HG03571 (cell line): ENCODE results near the gene U2SURP.

Experiments used
- ATAC-seq: cut with Tn5 transposase; IDR thresholded peaks from one replicate; pipeline ENCODE4 v1.9.1; 2021; ENCODE audit not compliant: unreplicated experiment

U2SURP gene

GRCh38 chr3:143001369-143002082 lies at the start of gene U2SURP:
U2SURP (plus strand) TSS chr3:143001570; CDS start chr3:143001629, 59 bp downstream.
- ATAC-seq, result peak; percentile 91

GRCh38 chr3:142951794-142952193 lies 49.6 kb upstream of the U2SURP start:
- no peak for ATAC-seq

GRCh38 chr3:142952272-142953193 lies 48.8 kb upstream of the U2SURP start:
- ATAC-seq, result no peak

- no peak for ATAC-seq
Measured at GRCh38 chr3:142953443-142953842, 47.9 kb upstream of the U2SURP start.

GRCh38 chr3:142958707-142959106 lies 42.7 kb upstream of the U2SURP start:
- no peak for ATAC-seq

GRCh38 chr3:142960322-142960850 lies 41.0 kb upstream of the U2SURP start:
- no peak for ATAC-seq

GRCh38 chr3:142961539-142961938 lies 39.8 kb upstream of the U2SURP start:
- ATAC-seq, result no peak

GRCh38 chr3:142962175-142962519 lies 39.2 kb upstream of the U2SURP start:
- no peak for ATAC-seq

GRCh38 chr3:142962520-142963233 lies 38.7 kb upstream of the U2SURP start:
- no peak for ATAC-seq

GRCh38 chr3:142963234-142963515 lies 38.2 kb upstream of the U2SURP start:
- ATAC-seq, result no peak

GRCh38 chr3:142963516-142964448 lies 37.6 kb upstream of the U2SURP start, which contains the start of gene PAQR9:
PAQR9 (minus strand) TSS chr3:142963674; CDS start chr3:142963336, 338 bp downstream.
- no peak for ATAC-seq

- ATAC-seq, result no peak
Measured at GRCh38 chr3:142965581-142965980, 35.8 kb upstream of the U2SURP start.

- no peak for ATAC-seq
Measured at GRCh38 chr3:142966808-142967207, 34.6 kb upstream of the U2SURP start.

- ATAC-seq, result no peak
Measured at GRCh38 chr3:142968319-142969025, 32.9 kb upstream of the U2SURP start.

GRCh38 chr3:142971431-142971830 lies 29.9 kb upstream of the U2SURP start:
- no peak for ATAC-seq

- ATAC-seq, result no peak
Measured at GRCh38 chr3:142972092-142972753, 29.1 kb upstream of the U2SURP start.

GRCh38 chr3:142973217-142974009 lies 28.0 kb upstream of the U2SURP start:
- ATAC-seq, result no peak

- no peak for ATAC-seq
Measured at GRCh38 chr3:142975316-142975995, 25.9 kb upstream of the U2SURP start.
